Measurements from ENCODE around the gene KAT14.
"Not testable (repeated sequence)": the region's sequence is repeated elsewhere in the genome, so short reads cannot be mapped to it uniquely, and the experiment has no call there.

GRCh38 chr20:18100569-18100968, 37.1 kb upstream of the KAT14 start:
- TF ChIP-seq, protein P1, sequence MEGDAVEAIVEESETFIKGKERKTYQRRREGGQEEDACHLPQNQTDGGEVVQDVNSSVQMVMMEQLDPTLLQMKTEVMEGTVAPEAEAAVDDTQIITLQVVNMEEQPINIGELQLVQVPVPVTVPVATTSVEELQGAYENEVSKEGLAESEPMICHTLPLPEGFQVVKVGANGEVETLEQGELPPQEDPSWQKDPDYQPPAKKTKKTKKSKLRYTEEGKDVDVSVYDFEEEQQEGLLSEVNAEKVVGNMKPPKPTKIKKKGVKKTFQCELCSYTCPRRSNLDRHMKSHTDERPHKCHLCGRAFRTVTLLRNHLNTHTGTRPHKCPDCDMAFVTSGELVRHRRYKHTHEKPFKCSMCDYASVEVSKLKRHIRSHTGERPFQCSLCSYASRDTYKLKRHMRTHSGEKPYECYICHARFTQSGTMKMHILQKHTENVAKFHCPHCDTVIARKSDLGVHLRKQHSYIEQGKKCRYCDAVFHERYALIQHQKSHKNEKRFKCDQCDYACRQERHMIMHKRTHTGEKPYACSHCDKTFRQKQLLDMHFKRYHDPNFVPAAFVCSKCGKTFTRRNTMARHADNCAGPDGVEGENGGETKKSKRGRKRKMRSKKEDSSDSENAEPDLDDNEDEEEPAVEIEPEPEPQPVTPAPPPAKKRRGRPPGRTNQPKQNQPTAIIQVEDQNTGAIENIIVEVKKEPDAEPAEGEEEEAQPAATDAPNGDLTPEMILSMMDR (IDR thresholded peaks at IDR 0.05) = not testable (repeated sequence)
- not testable (repeated sequence) for TF ChIP-seq POLR2A (IDR thresholded peaks at IDR 0.05)

Measured in heart left ventricle (tissue), 13 donors.